OCI-LY3 (cell line): Measurements from ENCODE around the gene HCFC1R1.
A peak's percentile ranks its signal among the peaks of the same experiment; 100 is the strongest.

Experiments used
- H2AFZ ChIP-seq: fragments of 200-600, 300-600 bp; shearing (Covaris generic); 2 replicates; pipeline ENCODE4 v1.6.0; 2014; ENCODE audit warnings: antibody characterized with exemption, low read depth, low read length
- H3K27ac ChIP-seq: fragments of 200-600, 300-600 bp; sonication (generic); 2 replicates; pipeline ENCODE4 v1.5.1; 2014; ENCODE audit warnings: mild to moderate bottlenecking, low read length, moderate library complexity, mixed read lengths
- H3K27me3 ChIP-seq: fragments of 200-600, 300-600 bp; sonication (generic); 2 replicates; pipeline ENCODE4 v1.6.1; 2014; ENCODE audit warnings: low read depth, low read length, mixed read lengths
- H3K36me3 ChIP-seq: fragments of 200-600, 300-600 bp; sonication (generic); replicated peaks from 2 replicates; pipeline ENCODE3; 2014; ENCODE audit warnings: low read depth, low read length, mixed read lengths
- H3K4me1 ChIP-seq: fragments of 300-600, 200-600 bp; sonication (generic); 2 replicates; pipeline ENCODE4 v1.6.1; 2014; ENCODE audit warnings: low read length, mixed read lengths
- H3K4me2 ChIP-seq: fragments of 200-600, 300-600 bp; sonication (generic); 2 replicates; pipeline ENCODE4 v1.6.1; 2014; ENCODE audit warnings: low read length, mixed read lengths
- H3K4me3 ChIP-seq: fragments of 300-600, 200-600 bp; sonication (generic); 2 replicates; pipeline ENCODE4 v1.5.1; 2014; ENCODE audit warnings: antibody characterized with exemption, mild to moderate bottlenecking, low read length, moderate library complexity
- H3K79me2 ChIP-seq: fragments of 300-600, 200-600 bp; shearing (Covaris generic); 2 replicates; pipeline ENCODE4 v1.6.1; 2014; ENCODE audit warnings: mild to moderate bottlenecking, low read length, mixed read lengths
- H3K9ac ChIP-seq: fragments of 300-600, 200-600 bp; shearing (Covaris generic); 2 replicates; pipeline ENCODE4 v1.6.0; 2014; ENCODE audit warnings: mild to moderate bottlenecking, low read length, moderate library complexity
- H3K9me3 ChIP-seq: fragments of 200-600, 300-600 bp; shearing (Covaris generic); 2 replicates; pipeline ENCODE4 v1.6.1; 2014; ENCODE audit warnings: low read length, mixed read lengths; ENCODE audit not compliant: insufficient read depth
- H4K20me1 ChIP-seq: fragments of 200-600, 300-600 bp; sonication (generic); 2 replicates; pipeline ENCODE4 v1.6.1; 2016; ENCODE audit warnings: low read length, mixed read lengths; ENCODE audit not compliant: insufficient read depth
- CTCF ChIP-seq: fragments of 200-600, 300-600 bp; sonication (generic); IDR thresholded peaks from 2 replicates; pipeline ENCODE4 v1.5.1; 2014; ENCODE audit warnings: antibody characterized with exemption, low read length, low read depth
- EZH2phosphoT487 ChIP-seq: fragments of 200-600 bp; shearing (Covaris generic); IDR thresholded peaks from 2 replicates; pipeline ENCODE4 v1.6.1; 2018; ENCODE audit warnings: antibody characterized with exemption, mixed run types, low read depth

The HCFC1R1 gene

GRCh38 chr16:3007957-3008689 lies 15.6 kb downstream of the HCFC1R1 start:
- TF ChIP-seq CTCF (no peak), EZH2phosphoT487 (no peak)
- no peaks in the 10 kb centered on the region for H3K36me3 ChIP-seq
- no peak overlapping the region for H3K9ac ChIP-seq
- no peaks in the 10 kb centered on the region for H4K20me1 ChIP-seq
- H3K27me3 ChIP-seq = peaks cover 39% of the 10 kb centered on the region
- H3K4me3 ChIP-seq = no peak overlapping the region
- H2AFZ ChIP-seq = no peak overlapping the region
- no peak overlapping the region for H3K4me2 ChIP-seq
- H3K9me3 ChIP-seq = no peaks in the 10 kb centered on the region
- H3K79me2 ChIP-seq = no peaks in the 10 kb centered on the region
- 0 out of 2 replicates have a peak, but pooled peaks cover 3% of the 10 kb centered on the region for H3K4me1 ChIP-seq
- H3K27ac ChIP-seq = no peak overlapping the region

GRCh38 chr16:3007059-3007956 lies 16.4 kb downstream of the HCFC1R1 start:
- Histone ChIP-seq H3K4me2 (no peak overlapping the region), H3K9me3 (no peaks in the 10 kb centered on the region), H3K9ac (no peak overlapping the region), H4K20me1 (no peaks in the 10 kb centered on the region), H3K36me3 (no peaks in the 10 kb centered on the region), H2AFZ (no peak overlapping the region), H3K79me2 (no peaks in the 10 kb centered on the region), H3K27me3 (peaks cover 39% of the 10 kb centered on the region), H3K27ac (no peak overlapping the region), H3K4me1 (0 out of 2 replicates have a peak, but pooled peaks cover 3% of the 10 kb centered on the region), H3K4me3 (no peak overlapping the region)
- TF ChIP-seq EZH2phosphoT487 = no peak
- TF ChIP-seq CTCF = no peak

GRCh38 chr16:3004781-3005284 lies 18.9 kb downstream of the HCFC1R1 start:
- no peak overlapping the region for H3K27ac ChIP-seq
- H3K27me3 ChIP-seq = peaks cover 37% of the 10 kb centered on the region
- no peaks in the 10 kb centered on the region for H3K9me3 ChIP-seq
- TF ChIP-seq CTCF (no peak), EZH2phosphoT487 (no peak)
- H3K9ac ChIP-seq = peak overlapping the region; percentile 22; the same call in 1 of the 2 replicates
- H3K4me3 ChIP-seq = peak overlapping the region; percentile 80
- no peaks in the 10 kb centered on the region for H3K36me3 ChIP-seq
- H3K79me2 ChIP-seq = no peaks in the 10 kb centered on the region
- H2AFZ ChIP-seq = peak overlapping the region; percentile 74
- H4K20me1 ChIP-seq = no peaks in the 10 kb centered on the region
- H3K4me2 ChIP-seq = peak overlapping the region; percentile 71
- H3K4me1 ChIP-seq = 0 out of 2 replicates have a peak, but pooled peaks cover 3% of the 10 kb centered on the region

GRCh38 chr16:3004319-3004718 lies 19.4 kb downstream of the HCFC1R1 start:
- Histone ChIP-seq H3K4me2 (no peak overlapping the region), H2AFZ (no peak overlapping the region), H3K4me1 (0 out of 2 replicates have a peak, but pooled peaks cover 3% of the 10 kb centered on the region), H3K36me3 (no peaks in the 10 kb centered on the region), H4K20me1 (no peaks in the 10 kb centered on the region), H3K4me3 (peak overlapping the region; percentile 43; the same call in 1 of the 2 replicates), H3K9ac (no peak overlapping the region), H3K9me3 (no peaks in the 10 kb centered on the region), H3K27ac (no peak overlapping the region), H3K79me2 (no peaks in the 10 kb centered on the region), H3K27me3 (peaks cover 39% of the 10 kb centered on the region)
- no peak for TF ChIP-seq EZH2phosphoT487
- TF ChIP-seq CTCF = no peak
